ENCODE data around the gene CCDC190.
"Not testable (repeated sequence)": the region's sequence is repeated elsewhere in the genome, so short reads cannot be mapped to it uniquely, and the experiment has no call there.

GRCh38 chr1:162871417-162871816, 10.4 kb upstream of the CCDC190 start:
- not testable (repeated sequence) for TF ChIP-seq CTCF (IDR thresholded peaks at IDR 0.05; ENCODE audit: borderline replicate concordance, extremely low read depth, low read length, poor library complexity, severe bottlenecking); EZH2 (IDR thresholded peaks at IDR 0.05; ENCODE audit: borderline replicate concordance, low read depth, low read length, severe bottlenecking)
